Vagina (tissue), 2 donors: ENCODE results near the gene AKAP6. TPM values are rescaled to one million over a fixed set of nuclear protein-coding genes. Genes with fewer than 3 reads are reported as not detected.

Source experiments
- DNase-seq, 2 donors: peaks; one replicate each; pipeline ENCODE4 v3.0.0-alpha.2; 2017; ENCODE audit errors: extremely low spot score in 2 of 2
- H3K27ac ChIP-seq: fragments of 200-600 bp; sonication (generic); one replicate; pipeline ENCODE4 v1.5.1; 2019
- H3K27me3 ChIP-seq: fragments of 200-600 bp; sonication (generic); one replicate; pipeline ENCODE4 v1.5.1; 2019
- H3K36me3 ChIP-seq, 2 donors: fragments of 200-600 bp; sonication (generic); one replicate each; pipeline ENCODE4 v1.5.1; 2017 to 2019
- H3K4me1 ChIP-seq: fragments of 200-600 bp; sonication (generic); one replicate; pipeline ENCODE4 v1.5.1; 2019
- H3K4me3 ChIP-seq, 2 donors: fragments of 200-600 bp; sonication (generic); 1 replicate in 1 of 2; 2 replicates in 1 of 2; pipeline ENCODE4 v1.5.1; 2016 to 2019
- H3K9me3 ChIP-seq: fragments of 200-600 bp; sonication (generic); one replicate; pipeline ENCODE4 v1.5.1; 2019
- POLR2A ChIP-seq, 2 donors: fragments of 450-650 bp; IDR thresholded peaks; one replicate each; pipeline ENCODE4 v1.6.1; 2017; ENCODE audit warnings: antibody characterized with exemption in 2 of 2, mild to moderate bottlenecking in 2 of 2, moderate library complexity in 2 of 2
- POLR2AphosphoS5 ChIP-seq, 2 donors: sonication (generic); formaldehyde crosslinking; IDR thresholded peaks; one replicate each; pipeline ENCODE4 v1.9.0; 2017; ENCODE audit warnings: antibody characterized with exemption in 2 of 2, mild to moderate bottlenecking in 2 of 2, low read depth in 1 of 2; ENCODE audit not compliant: insufficient read depth in 1 of 2
- intact Hi-C: fragments of 100-400 bp; cut with DNase I; formaldehyde crosslinking; loops from one replicate; pipeline ENCODE4 v1.15.1; 2023
- total RNA-seq: library from RNA; depleted of rRNA; stranded (reverse); fragments of >200 nt; gene quantifications from one replicate; pipeline ENCODE4 v1.2.3, GENCODE V29; 2016
- TF ChIP-seq, protein P1 (sequence below), 3 experiments: fragments of 450-650 bp in 2 of 3; fragments of 200-600 bp in 1 of 3; sonication (generic) in 1 of 3; IDR thresholded peaks; one replicate each; pipeline ENCODE4 v1.5.1; 2017 to 2019; ENCODE audit warnings: antibody characterized with exemption in 3 of 3, mild to moderate bottlenecking in 2 of 3, moderate library complexity in 2 of 3

The AKAP6 gene
- total RNA-seq, 1 donor from 2014 or later: 3.9 TPM

DNA sequence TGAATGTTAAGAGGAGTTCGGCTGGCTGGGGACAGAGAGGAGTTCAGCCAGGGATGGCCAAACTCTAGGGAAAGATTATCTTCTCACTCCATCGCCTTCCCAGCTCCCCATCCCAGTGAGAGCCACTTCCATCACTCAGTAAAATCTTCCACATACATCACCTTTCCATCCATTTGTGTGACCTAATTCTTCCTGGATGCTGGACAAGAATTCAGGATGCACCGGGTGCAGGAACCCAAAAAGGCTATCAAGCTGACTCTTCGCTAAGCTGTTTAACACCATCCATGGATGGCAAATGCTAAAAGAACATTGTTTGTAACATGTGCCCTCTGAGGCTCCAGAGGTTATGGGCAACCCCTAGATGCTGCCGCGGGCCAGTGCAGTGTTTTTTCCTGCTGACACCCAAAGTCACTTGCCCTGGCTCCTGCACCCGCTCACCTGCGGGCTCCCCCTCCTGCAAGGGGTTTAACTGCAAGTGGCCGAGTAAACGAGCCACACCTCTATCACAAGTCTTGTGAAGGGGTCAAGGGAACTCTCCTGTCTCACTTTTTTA, 393.6 kb downstream of the AKAP6 start:
- no peak overlapping the region for H3K27ac ChIP-seq
- intact Hi-C loops: no loop called here
- no peaks in the 10 kb centered on the region for H3K36me3 ChIP-seq
- no peak for DNase-seq
- no peak for TF ChIP-seq POLR2AphosphoS5 (IDR thresholded peaks at IDR 0.05; ENCODE audit: insufficient read depth in 1 of 2, low read depth in 1 of 2)
- TF ChIP-seq, protein P1, sequence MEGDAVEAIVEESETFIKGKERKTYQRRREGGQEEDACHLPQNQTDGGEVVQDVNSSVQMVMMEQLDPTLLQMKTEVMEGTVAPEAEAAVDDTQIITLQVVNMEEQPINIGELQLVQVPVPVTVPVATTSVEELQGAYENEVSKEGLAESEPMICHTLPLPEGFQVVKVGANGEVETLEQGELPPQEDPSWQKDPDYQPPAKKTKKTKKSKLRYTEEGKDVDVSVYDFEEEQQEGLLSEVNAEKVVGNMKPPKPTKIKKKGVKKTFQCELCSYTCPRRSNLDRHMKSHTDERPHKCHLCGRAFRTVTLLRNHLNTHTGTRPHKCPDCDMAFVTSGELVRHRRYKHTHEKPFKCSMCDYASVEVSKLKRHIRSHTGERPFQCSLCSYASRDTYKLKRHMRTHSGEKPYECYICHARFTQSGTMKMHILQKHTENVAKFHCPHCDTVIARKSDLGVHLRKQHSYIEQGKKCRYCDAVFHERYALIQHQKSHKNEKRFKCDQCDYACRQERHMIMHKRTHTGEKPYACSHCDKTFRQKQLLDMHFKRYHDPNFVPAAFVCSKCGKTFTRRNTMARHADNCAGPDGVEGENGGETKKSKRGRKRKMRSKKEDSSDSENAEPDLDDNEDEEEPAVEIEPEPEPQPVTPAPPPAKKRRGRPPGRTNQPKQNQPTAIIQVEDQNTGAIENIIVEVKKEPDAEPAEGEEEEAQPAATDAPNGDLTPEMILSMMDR (IDR thresholded peaks at IDR 0.05): no peak
- no peak for TF ChIP-seq POLR2A (IDR thresholded peaks at IDR 0.05)
- no peaks in the 10 kb centered on the region for H3K27me3 ChIP-seq
- H3K4me1 ChIP-seq: no peaks in the 10 kb centered on the region
- no peak overlapping the region for H3K4me3 ChIP-seq
- no peaks in the 10 kb centered on the region for H3K9me3 ChIP-seq

DNA sequence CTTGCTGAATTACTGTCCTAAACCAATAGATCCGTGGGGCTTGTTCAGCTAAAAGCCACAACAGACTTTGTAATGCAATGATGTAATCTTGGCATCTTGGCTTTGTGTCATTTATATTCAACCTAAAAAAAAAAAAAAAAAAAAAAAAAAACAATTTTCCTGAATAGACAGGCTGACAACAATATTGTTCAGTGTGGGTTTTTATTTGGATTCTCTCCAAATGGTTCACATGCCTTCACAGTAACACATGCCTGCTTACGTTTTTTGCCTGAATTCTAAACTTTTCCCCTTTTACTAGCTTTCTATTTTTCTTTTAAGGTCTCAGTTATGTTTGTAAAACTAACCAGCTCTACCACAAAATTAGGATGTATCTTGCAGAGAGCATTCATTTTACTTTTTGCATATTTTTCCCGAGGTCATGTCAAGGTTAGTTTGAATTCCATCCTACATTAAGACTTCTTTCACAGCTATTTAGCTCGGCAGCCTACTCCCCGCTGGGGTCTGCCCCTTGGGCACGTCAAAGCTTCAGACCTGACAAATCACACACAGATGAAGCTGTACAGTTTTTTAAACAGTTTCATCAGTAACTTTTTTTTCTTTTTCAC, 395.9 kb downstream of the AKAP6 start:
- H3K4me1 ChIP-seq: no peaks in the 10 kb centered on the region
- H3K27me3 ChIP-seq: no peaks in the 10 kb centered on the region
- peak overlapping the region in 1 of 2 donors; percentile 14 for H3K4me3 ChIP-seq
- H3K27ac ChIP-seq: no peak overlapping the region
- no peak for DNase-seq
- intact Hi-C loops: no loop called here
- H3K9me3 ChIP-seq: no peaks in the 10 kb centered on the region
- H3K36me3 ChIP-seq: no peaks in the 10 kb centered on the region
- TF ChIP-seq, protein P1 (IDR thresholded peaks at IDR 0.05): no peak
- no peak for TF ChIP-seq POLR2A (IDR thresholded peaks at IDR 0.05)
- TF ChIP-seq POLR2AphosphoS5 (IDR thresholded peaks at IDR 0.05; ENCODE audit: insufficient read depth in 1 of 2, low read depth in 1 of 2): no peak

DNA sequence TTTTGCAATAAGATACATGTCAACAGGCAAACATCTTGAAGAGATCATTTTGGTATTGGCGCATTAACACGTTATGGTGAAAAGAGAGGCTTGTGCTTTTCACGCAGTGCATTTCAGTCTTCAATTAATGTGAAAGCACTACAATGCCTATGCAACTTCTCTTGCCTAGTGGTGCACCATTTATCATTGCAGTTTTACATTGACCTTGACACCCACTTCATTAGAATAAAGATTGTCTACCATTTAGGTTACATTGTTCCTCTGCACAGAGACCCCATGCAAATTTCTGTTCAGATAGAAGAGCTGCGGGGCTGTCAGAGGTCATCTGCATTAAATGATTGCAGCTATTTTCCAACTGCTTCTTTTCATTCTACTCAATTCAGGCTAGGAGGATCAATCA, 397.4 kb downstream of the AKAP6 start:
- no peaks in the 10 kb centered on the region for H3K4me1 ChIP-seq
- TF ChIP-seq POLR2A (IDR thresholded peaks at IDR 0.05): no peak
- TF ChIP-seq, protein P1 (IDR thresholded peaks at IDR 0.05): no peak
- H3K4me3 ChIP-seq: no peak overlapping the region
- H3K9me3 ChIP-seq: no peaks in the 10 kb centered on the region
- H3K27ac ChIP-seq: no peak overlapping the region
- intact Hi-C loops: no loop called here
- no peaks in the 10 kb centered on the region for H3K36me3 ChIP-seq
- H3K27me3 ChIP-seq: no peaks in the 10 kb centered on the region
- DNase-seq: no peak

DNA sequence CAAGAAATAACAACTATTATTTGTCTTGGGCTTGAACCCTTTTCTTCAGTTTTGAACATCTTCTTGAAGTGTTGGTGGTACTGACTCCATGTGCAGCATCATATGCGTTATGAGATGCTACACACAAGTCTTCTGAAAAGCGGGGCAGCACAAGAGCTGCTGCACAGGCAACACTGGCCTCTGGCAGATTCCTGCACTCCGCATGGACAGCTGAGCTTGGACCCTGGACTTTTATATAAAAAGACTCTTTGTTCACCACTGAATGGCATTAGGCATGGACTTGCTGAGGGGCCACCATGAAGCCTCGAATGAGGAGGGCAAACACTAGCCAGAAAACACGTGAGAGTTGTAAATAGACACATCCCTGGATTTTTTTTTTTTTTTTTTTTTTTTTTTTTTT, 398.7 kb downstream of the AKAP6 start:
- H3K27ac ChIP-seq: no peak overlapping the region
- H3K4me1 ChIP-seq: no peaks in the 10 kb centered on the region
- DNase-seq: no peak
- TF ChIP-seq POLR2AphosphoS5 (IDR thresholded peaks at IDR 0.05; ENCODE audit: insufficient read depth in 1 of 2, low read depth in 1 of 2): no peak
- TF ChIP-seq POLR2A (IDR thresholded peaks at IDR 0.05): no peak
- TF ChIP-seq, protein P1 (IDR thresholded peaks at IDR 0.05): no peak
- H3K27me3 ChIP-seq: no peaks in the 10 kb centered on the region
- no peaks in the 10 kb centered on the region for H3K36me3 ChIP-seq
- H3K4me3 ChIP-seq: no peak overlapping the region
- intact Hi-C loops: no loop called here
- no peaks in the 10 kb centered on the region for H3K9me3 ChIP-seq

DNA sequence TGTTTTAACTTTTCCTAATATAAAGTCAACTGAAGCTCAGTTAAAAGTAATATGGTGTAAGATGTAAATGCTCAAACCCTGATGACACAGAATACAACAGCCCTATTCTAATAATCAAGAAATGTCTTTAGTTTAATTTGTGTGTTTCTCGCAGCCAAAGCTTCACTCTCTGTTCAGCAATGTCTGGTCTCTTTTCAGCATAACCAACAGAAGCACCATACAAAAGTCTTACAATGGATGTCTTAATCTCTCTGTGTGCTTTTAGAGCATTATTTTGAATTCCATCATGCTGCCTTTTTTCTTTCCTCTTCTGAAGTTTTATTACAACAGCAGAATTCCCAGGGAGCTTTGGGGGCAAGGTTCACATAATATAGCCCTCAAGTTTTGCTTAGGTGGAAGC, 399.4 kb downstream of the AKAP6 start:
- no peaks in the 10 kb centered on the region for H3K36me3 ChIP-seq
- H3K9me3 ChIP-seq: no peaks in the 10 kb centered on the region
- intact Hi-C loops: no loop called here
- no peaks in the 10 kb centered on the region for H3K4me1 ChIP-seq
- no peaks in the 10 kb centered on the region for H3K27me3 ChIP-seq
- no peak overlapping the region for H3K27ac ChIP-seq
- no peak overlapping the region for H3K4me3 ChIP-seq
- TF ChIP-seq, protein P1 (IDR thresholded peaks at IDR 0.05): no peak
- TF ChIP-seq POLR2A (IDR thresholded peaks at IDR 0.05) (no peak), POLR2AphosphoS5 (IDR thresholded peaks at IDR 0.05; ENCODE audit: insufficient read depth in 1 of 2, low read depth in 1 of 2) (no peak)
- DNase-seq: no peak
